Endothelial cell (in vitro differentiated cells): ENCODE data around the gene PARD3. TPM values are rescaled to one million over a fixed set of nuclear protein-coding genes. Genes with fewer than 3 reads are reported as not detected.

Experiments used
- DNase-seq: peaks from one replicate; pipeline ENCODE4 v3.0.0; 2021; ENCODE audit warnings: low spot score
- H3K27ac Mint-ChIP-seq: one replicate; pipeline ENCODE4 v1.8.0; 2021; ENCODE audit warnings: mixed read lengths, inconsistent platforms; ENCODE audit not compliant: unreplicated experiment
- H3K27me3 Mint-ChIP-seq: one replicate; pipeline ENCODE4 v1.8.0; 2021; ENCODE audit warnings: mild to moderate bottlenecking, moderate library complexity, mixed read lengths, inconsistent platforms; ENCODE audit not compliant: unreplicated experiment
- H3K36me3 Mint-ChIP-seq: one replicate; pipeline ENCODE4 v1.8.0; 2021; ENCODE audit warnings: mild to moderate bottlenecking, low read depth, mixed read lengths, inconsistent platforms; ENCODE audit not compliant: unreplicated experiment
- H3K4me1 Mint-ChIP-seq: one replicate; pipeline ENCODE4 v1.8.0; 2021; ENCODE audit warnings: mild to moderate bottlenecking, mixed read lengths, inconsistent platforms; ENCODE audit not compliant: unreplicated experiment
- H3K4me3 Mint-ChIP-seq: one replicate; pipeline ENCODE4 v1.8.0; 2021; ENCODE audit warnings: mild to moderate bottlenecking, mixed read lengths, inconsistent platforms; ENCODE audit not compliant: unreplicated experiment
- H3K9me3 Mint-ChIP-seq: one replicate; pipeline ENCODE4 v1.8.0; 2021; ENCODE audit warnings: mixed read lengths, inconsistent platforms; ENCODE audit not compliant: unreplicated experiment
- total RNA-seq: library from RNA; stranded (reverse); fragmentation: NEBNext Ultra II Directional; extraction: Animal tissue kit (Norgen Biotek cat#: 25700); gene quantifications from one replicate; pipeline ENCODE4 v1.2.1, GENCODE V29; 2021; ENCODE audit not compliant: unreplicated experiment
- TF ChIP-seq, protein P1 (sequence below): fragments of 200-600 bp; sonication (generic); IDR thresholded peaks from one replicate; pipeline ENCODE4 v1.5.0; 2021; ENCODE audit warnings: antibody characterized with exemption; ENCODE audit not compliant: unreplicated experiment

PARD3 gene
- total RNA-seq, 1 donor from 2014 or later = 35.2 TPM

DNA sequence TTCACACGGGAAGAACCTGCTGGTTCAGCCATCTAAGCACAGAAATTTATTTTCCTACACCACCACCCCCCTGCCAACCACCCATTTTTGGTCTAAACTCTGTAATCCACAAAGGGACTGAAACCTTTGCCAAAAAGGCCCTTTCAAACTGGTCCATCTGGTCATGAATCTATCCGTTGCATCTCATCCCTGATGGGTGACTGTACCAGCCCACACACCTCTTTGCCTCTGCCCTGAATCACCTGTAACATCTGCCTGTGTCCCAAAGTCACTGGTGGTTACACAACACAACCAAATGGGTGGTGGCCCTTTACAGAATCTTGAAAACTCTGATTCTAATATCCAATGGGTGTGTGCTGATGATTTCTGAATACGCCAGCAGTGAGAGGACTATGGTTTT lies 503.4 kb downstream of the PARD3 start:
- peaks cover 30% of the 10 kb centered on the region for H3K4me1 Mint-ChIP-seq
- no peak overlapping the region for H3K4me3 Mint-ChIP-seq
- H3K9me3 Mint-ChIP-seq = no peaks in the 10 kb centered on the region
- peaks cover 12% of the 10 kb centered on the region for H3K36me3 Mint-ChIP-seq
- H3K27ac Mint-ChIP-seq = no peak overlapping the region
- H3K27me3 Mint-ChIP-seq = peaks cover 9% of the 10 kb centered on the region
- TF ChIP-seq, protein P1, sequence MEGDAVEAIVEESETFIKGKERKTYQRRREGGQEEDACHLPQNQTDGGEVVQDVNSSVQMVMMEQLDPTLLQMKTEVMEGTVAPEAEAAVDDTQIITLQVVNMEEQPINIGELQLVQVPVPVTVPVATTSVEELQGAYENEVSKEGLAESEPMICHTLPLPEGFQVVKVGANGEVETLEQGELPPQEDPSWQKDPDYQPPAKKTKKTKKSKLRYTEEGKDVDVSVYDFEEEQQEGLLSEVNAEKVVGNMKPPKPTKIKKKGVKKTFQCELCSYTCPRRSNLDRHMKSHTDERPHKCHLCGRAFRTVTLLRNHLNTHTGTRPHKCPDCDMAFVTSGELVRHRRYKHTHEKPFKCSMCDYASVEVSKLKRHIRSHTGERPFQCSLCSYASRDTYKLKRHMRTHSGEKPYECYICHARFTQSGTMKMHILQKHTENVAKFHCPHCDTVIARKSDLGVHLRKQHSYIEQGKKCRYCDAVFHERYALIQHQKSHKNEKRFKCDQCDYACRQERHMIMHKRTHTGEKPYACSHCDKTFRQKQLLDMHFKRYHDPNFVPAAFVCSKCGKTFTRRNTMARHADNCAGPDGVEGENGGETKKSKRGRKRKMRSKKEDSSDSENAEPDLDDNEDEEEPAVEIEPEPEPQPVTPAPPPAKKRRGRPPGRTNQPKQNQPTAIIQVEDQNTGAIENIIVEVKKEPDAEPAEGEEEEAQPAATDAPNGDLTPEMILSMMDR = no peak
- DNase-seq = no peak

DNA sequence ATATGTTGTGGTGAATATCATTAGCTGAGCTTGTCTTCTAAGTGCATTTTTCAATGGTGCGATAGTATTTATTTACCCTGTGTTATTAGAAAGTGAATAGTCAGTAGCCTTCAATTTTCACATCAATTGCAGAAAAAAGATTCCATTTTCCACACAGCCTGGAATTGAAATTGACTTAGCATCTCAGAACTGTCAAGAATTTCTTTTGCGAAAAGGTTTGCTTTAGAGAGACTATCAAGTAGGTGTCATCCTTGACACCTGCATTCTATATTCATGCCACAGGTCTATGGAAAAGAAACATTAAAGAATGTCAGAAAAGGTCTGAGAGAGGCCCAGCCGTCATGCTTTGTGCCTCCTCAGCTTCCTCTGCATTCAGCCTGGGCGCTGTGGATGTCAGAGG lies 504.9 kb downstream of the PARD3 start:
- H3K9me3 Mint-ChIP-seq = no peaks in the 10 kb centered on the region
- TF ChIP-seq, protein P1 = no peak
- H3K27me3 Mint-ChIP-seq = peaks cover 9% of the 10 kb centered on the region
- H3K4me3 Mint-ChIP-seq = no peak overlapping the region
- peaks cover 30% of the 10 kb centered on the region for H3K4me1 Mint-ChIP-seq
- no peak overlapping the region for H3K27ac Mint-ChIP-seq
- no peak for DNase-seq
- peaks cover 12% of the 10 kb centered on the region for H3K36me3 Mint-ChIP-seq

DNA sequence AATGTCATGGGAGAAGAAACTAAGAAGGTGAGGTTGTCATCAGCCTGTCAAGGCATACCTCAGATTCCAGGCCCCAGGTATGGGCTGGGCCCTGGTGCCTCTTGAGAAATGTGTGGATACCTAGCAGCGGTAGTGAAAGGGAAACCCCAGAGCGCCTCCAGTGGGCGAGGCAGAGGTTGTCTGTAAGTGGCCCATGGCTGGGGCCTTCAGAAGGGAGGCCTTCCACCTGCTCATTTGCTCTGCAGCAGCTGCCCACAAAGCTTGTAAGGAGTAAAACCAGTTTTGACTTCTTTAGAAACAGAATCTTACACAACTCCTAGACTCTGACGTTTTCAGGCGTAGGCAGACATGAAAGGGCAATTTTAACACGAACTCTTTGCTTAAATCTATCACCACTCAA lies 509.9 kb downstream of the PARD3 start:
- no peak overlapping the region for H3K4me3 Mint-ChIP-seq
- peaks cover 12% of the 10 kb centered on the region for H3K36me3 Mint-ChIP-seq
- TF ChIP-seq, protein P1 = peak; percentile 45
- no peaks in the 10 kb centered on the region for H3K9me3 Mint-ChIP-seq
- peaks cover 8% of the 10 kb centered on the region for H3K27me3 Mint-ChIP-seq
- H3K27ac Mint-ChIP-seq = no peak overlapping the region
- peak; percentile 46 for DNase-seq
- H3K4me1 Mint-ChIP-seq = peaks cover 17% of the 10 kb centered on the region

DNA sequence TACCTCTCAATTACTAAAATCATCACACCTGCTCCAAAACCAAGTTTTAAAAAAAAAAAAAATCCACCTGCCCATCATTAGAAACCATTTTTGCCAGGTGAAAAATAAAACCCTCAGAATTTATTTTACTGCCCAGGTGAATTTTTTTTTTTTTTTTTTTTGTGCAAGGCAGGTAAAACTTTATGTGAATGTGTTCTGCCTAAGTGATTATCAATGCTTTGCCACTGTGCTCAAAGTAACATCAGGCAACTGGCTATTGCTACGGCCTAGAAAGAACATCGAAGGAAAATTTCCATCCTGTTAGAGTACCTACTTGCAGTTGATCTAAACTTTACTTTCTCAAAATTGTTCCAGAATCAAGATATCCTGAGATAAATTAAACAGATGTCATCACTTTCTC lies 512.1 kb downstream of the PARD3 start:
- no peak overlapping the region for H3K27ac Mint-ChIP-seq

DNA sequence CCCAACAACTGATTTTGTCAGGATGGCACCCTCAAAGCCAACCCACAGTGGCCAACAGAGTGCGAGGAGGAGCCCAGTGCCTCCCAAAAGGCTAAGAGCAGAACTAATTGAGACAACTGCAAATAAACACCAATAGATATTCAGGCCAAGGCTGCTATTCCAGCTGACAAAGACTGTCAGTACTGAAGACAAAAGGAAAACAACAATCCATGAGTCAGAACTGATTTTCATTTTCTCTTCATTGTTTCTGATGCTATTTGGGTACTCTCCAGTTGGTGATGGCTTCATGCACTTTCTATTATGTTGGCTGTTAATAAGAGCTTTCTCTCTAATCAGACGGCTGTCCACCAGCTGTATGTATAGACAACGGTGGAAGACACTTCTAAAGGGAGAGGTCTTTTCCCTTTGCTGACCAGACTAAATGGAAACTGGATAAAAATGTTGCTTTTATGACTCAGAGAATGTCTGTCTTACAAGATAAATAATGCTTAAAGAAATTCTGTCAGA lies 515.9 kb downstream of the PARD3 start:
- Mint-ChIP-seq H3K9me3 (no peaks in the 10 kb centered on the region), H3K27me3 (peaks cover 3% of the 10 kb centered on the region), H3K27ac (no peak overlapping the region), H3K4me3 (no peak overlapping the region), H3K36me3 (no peaks in the 10 kb centered on the region), H3K4me1 (peaks cover 9% of the 10 kb centered on the region)
- TF ChIP-seq, protein P1 = no peak
- no peak for DNase-seq

More for the DNA sequence above, 512.1 kb downstream of the PARD3 start:
- Mint-ChIP-seq H3K9me3 (no peaks in the 10 kb centered on the region), H3K4me1 (peaks cover 12% of the 10 kb centered on the region), H3K4me3 (no peak overlapping the region), H3K36me3 (peaks cover 4% of the 10 kb centered on the region), H3K27me3 (peaks cover 4% of the 10 kb centered on the region)
- no peak for DNase-seq
- TF ChIP-seq, protein P1 = no peak
